ENCODE measurements around the gene SMAD5. TPM values are rescaled to one million over a fixed set of nuclear protein-coding genes. Genes with fewer than 3 reads are reported as not detected.

SMAD5 gene
- total and polyA plus RNA-seq, 2 of the 8 experiments (the other 6 are each of a cell fraction or from before 2014, with no cell fraction given): 30.2 to 60.5 TPM

DNA sequence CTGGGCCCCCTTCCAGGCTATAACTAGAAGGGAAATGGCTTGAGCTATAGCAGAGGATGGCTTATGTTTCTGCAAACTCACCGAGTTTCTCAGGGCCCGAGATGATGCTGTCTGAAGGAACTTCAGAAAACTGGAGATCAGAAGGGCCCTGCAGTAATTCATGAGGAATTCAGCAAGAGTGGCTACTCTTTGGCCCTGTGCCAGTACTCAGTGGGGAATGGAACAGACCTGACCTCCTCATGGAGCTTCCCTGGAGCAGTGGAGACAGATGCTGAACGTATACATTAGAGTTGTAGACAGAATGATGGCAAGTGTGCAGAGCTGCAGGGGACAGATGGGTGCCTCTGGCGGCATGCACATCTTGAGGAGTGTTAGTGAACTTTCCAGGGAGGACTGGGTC is 77.6 kb downstream of the SMAD5 start:
- Histone ChIP-seq H2AK5ac (ENCODE audit: low read depth, low read length) (no peak overlapping the region), H3K18ac (ENCODE audit: extremely low read depth, low read length) (no peak overlapping the region), H3K79me1 (ENCODE audit: low read depth, low read length) (no peaks in the 10 kb centered on the region), H3K4me1 (replicated peaks in 1 of 4; ENCODE audit: control insufficient read depth in 3 of 4, insufficient read depth in 4 of 4, low read length in 3 of 4) (peaks cover 2 to 4% (median 3%) of the 10 kb centered on the region in 4 experiments; a peak in 4 of 7 replicates), H3K23me2 (ENCODE audit: low read depth, low read length) (no peaks in the 10 kb centered on the region), H3K56ac (replicated peaks; ENCODE audit: insufficient read length, low read depth, low read length) (no peak overlapping the region), H3K9me3 (ENCODE audit: insufficient read depth in 2 of 2, low read depth in 1 of 2, low read length in 1 of 2) (peaks cover 0 to 5% of the 10 kb centered on the region in 2 experiments; a peak in 2 of 4 replicates), H4K8ac (ENCODE audit: extremely low read depth, insufficient read depth, low read length) (no peak overlapping the region), H3K9ac (replicated peaks in 1 of 4; ENCODE audit: extremely low read depth in 1 of 4, low read depth in 3 of 4, low read length in 3 of 4) (no peak overlapping the region), H3K27ac (ENCODE audit: low read depth, low read length) (no peak overlapping the region), H2BK5ac (ENCODE audit: low read depth, low read length) (no peak overlapping the region), H2BK20ac (ENCODE audit: low read length) (no peak overlapping the region), H3K36me3 (ENCODE audit: control insufficient read depth in 2 of 4, insufficient read depth in 4 of 4, low read length in 3 of 4) (no peaks in the 10 kb centered on the region), H3K27me3 (replicated peaks in 1 of 4; ENCODE audit: control insufficient read depth in 3 of 4, extremely low read depth in 1 of 4, insufficient read depth in 3 of 4, low read length in 3 of 4) (peaks cover 0 to 29% (median 28%) of the 10 kb centered on the region in 4 experiments; a peak in 4 of 7 replicates), H3K4me2 (ENCODE audit: insufficient read depth in 1 of 2, low read depth in 2 of 2, low read length in 2 of 2) (no peak overlapping the region), H3K4me3 (ENCODE audit: extremely low read depth in 1 of 4, insufficient read depth in 2 of 4, low read depth in 3 of 4, low read length in 4 of 4) (no peak overlapping the region), H3K14ac (ENCODE audit: insufficient read length) (no peak overlapping the region), H4K91ac (replicated peaks; ENCODE audit: insufficient read length, low read length) (no peak overlapping the region), H3K23ac (ENCODE audit: insufficient read length) (no peak overlapping the region), H3K79me2 (ENCODE audit: control insufficient read depth in 1 of 2, insufficient read depth in 2 of 2, low read length in 2 of 2) (no peaks in the 10 kb centered on the region), H2BK15ac (ENCODE audit: low read length) (no peak overlapping the region), H2BK12ac (ENCODE audit: low read depth, low read length) (no peak overlapping the region), H2BK120ac (replicated peaks; ENCODE audit: low read depth, low read length) (no peak overlapping the region), H4K20me1 (replicated peaks in 1 of 2; ENCODE audit: control insufficient read depth in 1 of 2, insufficient read depth in 2 of 2, low read length in 2 of 2) (peaks cover 1 to 3% of the 10 kb centered on the region in 2 experiments), H4K5ac (ENCODE audit: insufficient read length, low read depth, low read length) (no peak overlapping the region), H2AFZ (ENCODE audit: low read length) (no peak overlapping the region), H3K4ac (replicated peaks; ENCODE audit: insufficient read length, low read depth, low read length) (no peak overlapping the region)
- ChIA-PET POLR2A (ENCODE audit: partially characterized antibody) (no interaction called here), CTCF (ENCODE audit: partially characterized antibody) (interaction anchor here (0.9 to 5.4 kb wide), 8 partner anchors 10 to 233 kb away, joined by 3 to 66 read pairs (median 7); partner anchors contain the start of gene SMIM32)
- DNase-seq (ENCODE audit: low read depth in 1 of 2, low spot score in 2 of 2) (no peak), FAIRE-seq (no peak)
- WGBS, 2 experiments (ENCODE audit: extremely low coverage in 1 of 2, insufficient coverage in 1 of 2, insufficient read length in 1 of 2, insufficient replicate concordance in 2 of 2, low coverage in 1 of 2, low lambda C conversion rate in 2 of 2, missing lambda C conversion rate in 1 of 2): 93% methylated on average over 4 of the region's 4 CpGs; no CpG with 5 or more reads in 1 of the 2 experiments
- TF ChIP-seq GABPA (IDR thresholded peaks at IDR 0.05; ENCODE audit: borderline replicate concordance, insufficient read depth, low read length) (no peak), CHD1 (IDR thresholded peaks at IDR 0.05; ENCODE audit: low read depth, low read length) (no peak)
- TF ChIP-seq, protein P1, sequence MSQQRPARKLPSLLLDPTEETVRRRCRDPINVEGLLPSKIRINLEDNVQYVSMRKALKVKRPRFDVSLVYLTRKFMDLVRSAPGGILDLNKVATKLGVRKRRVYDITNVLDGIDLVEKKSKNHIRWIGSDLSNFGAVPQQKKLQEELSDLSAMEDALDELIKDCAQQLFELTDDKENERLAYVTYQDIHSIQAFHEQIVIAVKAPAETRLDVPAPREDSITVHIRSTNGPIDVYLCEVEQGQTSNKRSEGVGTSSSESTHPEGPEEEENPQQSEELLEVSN (IDR thresholded peaks at IDR 0.05): no peak

Data from H1 (cell line).